Raji (cell line): ENCODE data around the gene ALPI.

Source experiments
- POLR2A ChIP-seq: IDR thresholded peaks from 2 replicates; pipeline ENCODE4 v1.6.1; 2011; ENCODE audit warnings: low read depth, low read length, control low read depth; ENCODE audit not compliant: insufficient read depth

Gene ALPI

DNA sequence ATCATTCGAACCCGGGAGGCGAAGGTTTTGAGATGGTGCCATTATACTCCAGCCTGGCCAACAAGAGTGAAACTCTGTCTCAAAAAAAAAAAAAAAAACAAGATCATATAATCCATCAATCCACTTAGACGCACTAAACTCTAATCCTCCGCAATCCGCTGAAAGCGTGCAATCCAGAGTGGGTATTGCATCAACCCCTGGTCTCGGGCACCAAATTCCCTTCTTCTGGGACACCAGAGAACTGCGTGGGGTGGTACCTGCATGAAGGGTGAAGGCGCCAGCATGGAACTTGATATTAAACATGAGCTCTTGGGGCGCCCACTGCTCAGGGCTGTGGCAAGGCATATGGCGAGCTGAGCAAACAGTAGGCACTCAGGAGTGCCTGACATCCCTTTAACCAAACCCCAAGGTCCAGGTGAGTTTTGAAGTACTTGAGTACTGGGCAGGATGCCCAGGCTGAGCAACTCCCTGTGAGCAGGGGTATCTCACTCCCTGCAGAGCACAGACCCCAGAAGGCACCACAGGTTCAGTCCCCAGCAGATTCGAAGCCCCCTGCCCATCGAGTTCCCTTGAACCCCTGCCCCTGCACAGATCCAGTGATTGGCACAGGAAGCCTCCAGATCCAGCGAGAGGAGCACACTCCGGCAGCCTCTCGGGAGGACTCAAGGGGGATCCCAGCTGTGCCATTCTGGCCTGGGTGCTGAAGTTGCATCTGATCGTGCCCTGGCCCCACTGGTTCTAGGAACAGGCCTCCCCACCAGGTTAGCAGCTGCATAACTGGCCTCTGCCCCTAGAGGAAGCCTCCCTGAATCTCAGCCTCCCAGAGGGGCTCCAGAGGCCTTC is 8.0 kb downstream of the ALPI start:
- no peak for TF ChIP-seq POLR2A

- no peak for TF ChIP-seq POLR2A
Measured at GRCh38 chr2:232464544-232464885, 8.6 kb downstream of the ALPI start.

DNA sequence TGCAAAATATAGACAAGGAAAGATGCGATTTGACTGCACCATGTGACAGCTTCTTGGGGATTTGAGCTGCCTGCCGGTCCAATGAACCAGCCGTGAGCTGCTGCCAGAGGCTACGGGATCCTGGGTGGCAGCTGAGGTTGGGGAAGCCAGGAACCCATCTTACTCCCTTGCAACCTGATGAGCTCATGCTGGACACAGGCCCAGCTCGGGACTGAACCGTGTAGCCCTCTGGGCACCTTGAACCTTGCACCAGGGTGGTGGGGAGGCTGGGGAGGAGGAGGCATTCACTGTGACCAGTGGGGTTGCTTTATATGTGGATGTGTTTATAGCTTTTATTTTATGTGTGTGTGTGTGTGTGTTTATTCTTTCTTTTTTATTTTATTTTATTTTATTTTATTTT is 9.1 kb downstream of the ALPI start:
- no peak for TF ChIP-seq POLR2A

- no peak for TF ChIP-seq POLR2A
Measured at GRCh38 chr2:232466221-232466620, 10.3 kb downstream of the ALPI start.

- TF ChIP-seq POLR2A, result no peak
Measured at GRCh38 chr2:232473467-232473890, 17.5 kb downstream of the ALPI start.

- TF ChIP-seq POLR2A, result no peak
Measured at GRCh38 chr2:232476045-232476444, 20.1 kb downstream of the ALPI start.

DNA sequence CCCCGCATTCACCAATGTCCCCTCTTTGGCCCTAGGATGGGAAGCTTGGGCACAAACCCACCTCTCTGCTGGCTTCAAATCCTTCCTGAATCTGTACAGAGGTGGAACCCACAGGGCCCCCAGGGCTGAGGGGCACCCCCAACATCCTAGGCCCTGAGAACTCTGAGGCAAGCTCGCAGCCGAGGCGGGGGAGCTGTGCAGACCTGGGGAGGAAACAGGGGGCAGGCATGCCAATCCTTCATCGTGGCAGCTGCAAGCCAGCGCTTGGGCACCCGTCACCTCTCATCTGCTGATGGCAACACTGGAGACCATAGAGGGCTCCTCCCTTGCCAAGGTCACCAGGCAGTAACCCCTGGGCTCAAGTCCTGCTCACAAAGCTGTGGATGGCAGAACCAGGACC is 20.8 kb downstream of the ALPI start:
- TF ChIP-seq POLR2A, result no peak

- no peak for TF ChIP-seq POLR2A
Measured at GRCh38 chr2:232477751-232478510, 22.0 kb downstream of the ALPI start.

- no peak for TF ChIP-seq POLR2A
Measured at GRCh38 chr2:232478571-232479340, 22.8 kb downstream of the ALPI start.

GRCh38 chr2:232479341-232480200 is 23.6 kb downstream of the ALPI start:
- TF ChIP-seq POLR2A, result no peak

- no peak for TF ChIP-seq POLR2A
Measured at GRCh38 chr2:232480201-232481190, 24.5 kb downstream of the ALPI start.

GRCh38 chr2:232481322-232482140 is 25.6 kb downstream of the ALPI start:
- TF ChIP-seq POLR2A, result no peak
